ENCODE results near the gene RAPGEF2.

GRCh38 chr4:159258889-159259560 is 156.1 kb downstream of the RAPGEF2 start:
- no peak for TF ChIP-seq CTCF (IDR thresholded peaks at IDR 0.05)
- no peak for TF ChIP-seq POLR2A (IDR thresholded peaks at IDR 0.05)

Measured in thyroid gland (tissue), 4 donors.